SK-N-SH (cell line): ENCODE data around the gene CEP170. TPM values are rescaled to one million over a fixed set of nuclear protein-coding genes. Genes with fewer than 3 reads are reported as not detected.

Experiments used
- CTCF ChIA-PET: fragments of 300-600, 350-600 bp; formaldehyde crosslinking; extraction: SDS; loops from one replicate; lab custom pipeline; 2021; lab: Yijun Ruan, JAX
- POLR2A ChIA-PET: fragments of 350-600 bp; sonication (Branson Sonifier 250); formaldehyde crosslinking; extraction: SDS; loops from one replicate; lab custom pipeline; 2020; ENCODE audit warnings: antibody characterized with exemption, inconsistent platforms; lab: Yijun Ruan, JAX
- DNase-seq: peaks from one replicate; pipeline ENCODE4 v3.0.0; 2012
- H2AFZ ChIP-seq: fragments of 200-600 bp; sonication (generic); 2 replicates; pipeline ENCODE4 v1.8.1; 2016; ENCODE audit warnings: antibody characterized with exemption, mild to moderate bottlenecking, low read depth
- H3F3A ChIP-seq: fragments of 200-600 bp; sonication (generic); replicated peaks from 2 replicates; pipeline ENCODE3; 2016; ENCODE audit warnings: antibody characterized with exemption, mild to moderate bottlenecking; ENCODE audit not compliant: insufficient read depth
- H3K27ac ChIP-seq, 2 experiments: fragments of 200-500 bp in 1 of 2; fragments of 200-600 bp in 1 of 2; sonication (Bioruptor generic) in 1 of 2; sonication (generic), shearing (Covaris generic) in 1 of 2; 2 replicates each; pipeline versions ENCODE4 v1.5.1 to v1.6.1; 2014 to 2016; ENCODE audit warnings: low read depth in 2 of 2, inconsistent platforms in 1 of 2, low read length in 1 of 2, mild to moderate bottlenecking in 1 of 2, mixed read lengths in 1 of 2
- H3K27me3 ChIP-seq: fragments of 200-600 bp; sonication (generic), shearing (Covaris generic); 2 replicates; pipeline ENCODE4 v1.6.1; 2016; ENCODE audit warnings: mixed run types; ENCODE audit not compliant: insufficient read depth
- H3K36me3 ChIP-seq, 2 experiments: fragments of 200-500 bp in 1 of 2; fragments of 200-600 bp in 1 of 2; sonication (Bioruptor generic) in 1 of 2; sonication (generic) in 1 of 2; replicated peaks in 1 of 2; 2 replicates each; pipeline versions ENCODE3 to v1.5.1; 2014 to 2016; ENCODE audit warnings: low read length in 1 of 2, mild to moderate bottlenecking in 1 of 2; ENCODE audit not compliant: insufficient read depth in 2 of 2, control insufficient read depth in 1 of 2
- H3K4me1 ChIP-seq, 2 experiments: fragments of 200-500 bp in 1 of 2; fragments of 200-600 bp in 1 of 2; sonication (Bioruptor generic) in 1 of 2; sonication (generic), shearing (Covaris generic) in 1 of 2; 2 replicates each; pipeline versions ENCODE4 v1.5.1 to v1.6.1; 2014 to 2016; ENCODE audit warnings: low read depth in 1 of 2, low read length in 1 of 2, mixed run types in 1 of 2; ENCODE audit not compliant: insufficient read depth in 2 of 2, control insufficient read depth in 1 of 2
- H3K4me2 ChIP-seq: fragments of 200-600 bp; sonication (generic), shearing (Covaris generic); 2 replicates; pipeline ENCODE4 v1.6.1; 2017; ENCODE audit warnings: mixed run types
- H3K4me3 ChIP-seq, 2 experiments: fragments of 200-500 bp in 1 of 2; fragments of 200-600 bp in 1 of 2; sonication (Bioruptor generic) in 1 of 2; sonication (generic), shearing (Covaris generic) in 1 of 2; 2 replicates each; pipeline versions ENCODE4 v1.5.1 to v1.8.1; 2014 to 2016; ENCODE audit warnings: low read depth in 2 of 2, inconsistent platforms in 1 of 2, low read length in 1 of 2, mild to moderate bottlenecking in 1 of 2, mixed read lengths in 1 of 2, moderate library complexity in 1 of 2
- H3K79me2 ChIP-seq: fragments of 200-600 bp; sonication (generic); 2 replicates; pipeline ENCODE4 v1.8.1; 2017; ENCODE audit warnings: mild to moderate bottlenecking; ENCODE audit not compliant: insufficient read depth
- H3K9ac ChIP-seq: fragments of 200-600 bp; sonication (generic); 2 replicates; pipeline ENCODE4 v1.6.1; 2017; ENCODE audit warnings: mixed run types
- H3K9me2 ChIP-seq: fragments of 200-600 bp; sonication (generic); 2 replicates; pipeline ENCODE4 v1.6.1; 2017; ENCODE audit warnings: mixed run types
- H3K9me3 ChIP-seq: fragments of 200-600 bp; sonication (generic); 2 replicates; pipeline ENCODE4 v1.6.1; 2017; ENCODE audit warnings: mixed run types, mild to moderate bottlenecking, moderate library complexity
- H4K20me1 ChIP-seq: fragments of 200-600 bp; sonication (generic); 2 replicates; pipeline ENCODE4 v1.6.1; 2017; ENCODE audit warnings: mild to moderate bottlenecking, mixed run types; ENCODE audit not compliant: insufficient read depth
- CHD2 ChIP-seq: fragments of 150-350 bp; IDR thresholded peaks from 2 replicates; pipeline ENCODE4 v1.6.1; 2018; ENCODE audit warnings: low read length; ENCODE audit not compliant: partially characterized antibody
- ELF1 ChIP-seq: IDR thresholded peaks from 2 replicates; pipeline ENCODE4 v1.4.0; 2012
- EP300 ChIP-seq, 2 experiments: IDR thresholded peaks; 2 replicates each; pipeline versions ENCODE4 v1.4.0 to v1.6.1; 2012; ENCODE audit warnings: borderline replicate concordance in 1 of 2, low read depth in 1 of 2, low read length in 1 of 2
- EZH2phosphoT487 ChIP-seq: fragments of 200-600 bp; sonication (generic); IDR thresholded peaks from 2 replicates; pipeline ENCODE4 v1.6.1; 2017; ENCODE audit warnings: low read depth, mixed run types, mild to moderate bottlenecking, antibody characterized with exemption, moderate library complexity, borderline replicate concordance
- FOSL2 ChIP-seq: IDR thresholded peaks from 2 replicates; pipeline ENCODE4 v1.4.0; 2012; ENCODE audit warnings: low read depth, mild to moderate bottlenecking, moderate library complexity, borderline replicate concordance
- FOXJ3 ChIP-seq: sonication (generic); formaldehyde crosslinking; IDR thresholded peaks from 2 replicates; pipeline ENCODE4 v1.5.1; 2020; ENCODE audit warnings: mild to moderate bottlenecking, missing genetic modification reagents
- GABPA ChIP-seq: IDR thresholded peaks from 2 replicates; pipeline ENCODE4 v1.4.0; 2012; ENCODE audit warnings: low read depth, mild to moderate bottlenecking
- GATA2 ChIP-seq: sonication (generic); formaldehyde crosslinking; IDR thresholded peaks from 2 replicates; pipeline ENCODE4 v1.5.0; 2020; ENCODE audit warnings: mild to moderate bottlenecking, missing genetic modification reagents
- JUND ChIP-seq: IDR thresholded peaks from 2 replicates; pipeline ENCODE4 v1.4.0; 2012
- MEF2A ChIP-seq: IDR thresholded peaks from 2 replicates; pipeline ENCODE4 v1.4.0; 2012; ENCODE audit warnings: low read depth, borderline replicate concordance
- MXI1 ChIP-seq: IDR thresholded peaks from 2 replicates; pipeline ENCODE4 v1.6.1; 2012; ENCODE audit warnings: mild to moderate bottlenecking, low read depth, low read length, improper control_type of control experiment
- NFIC ChIP-seq: IDR thresholded peaks from 2 replicates; pipeline ENCODE4 v1.4.0; 2012; ENCODE audit warnings: borderline replicate concordance
- NRF1 ChIP-seq: IDR thresholded peaks from 2 replicates; pipeline ENCODE4 v1.6.1; 2012; ENCODE audit warnings: low read depth, mild to moderate bottlenecking, low read length
- POLR2AphosphoS5 ChIP-seq: IDR thresholded peaks from 2 replicates; pipeline ENCODE4 v1.6.1; 2012; ENCODE audit warnings: low read depth, low read length
- RCOR1 ChIP-seq: fragments of 150-350 bp; IDR thresholded peaks from 2 replicates; pipeline ENCODE4 v1.6.1; 2017; ENCODE audit warnings: antibody characterized with exemption, low read length
- RXRA ChIP-seq: IDR thresholded peaks from 2 replicates; pipeline ENCODE4 v1.4.0; 2012; ENCODE audit warnings: low read depth, mild to moderate bottlenecking, borderline replicate concordance
- SIN3A ChIP-seq: IDR thresholded peaks from 2 replicates; pipeline ENCODE4 v1.6.1; 2012; ENCODE audit warnings: low read depth, mild to moderate bottlenecking, low read length, moderate library complexity, borderline replicate concordance
- SMC3 ChIP-seq: IDR thresholded peaks from 2 replicates; pipeline ENCODE4 v1.6.1; 2012; ENCODE audit warnings: low read depth, low read length, improper control_type of control experiment
- TCF12 ChIP-seq: IDR thresholded peaks from 2 replicates; pipeline ENCODE4 v1.4.0; 2012
- TEAD4 ChIP-seq: IDR thresholded peaks from 2 replicates; pipeline ENCODE4 v1.4.0; 2012; ENCODE audit warnings: mild to moderate bottlenecking, borderline replicate concordance; ENCODE audit not compliant: insufficient read depth
- WGBS: methylation state at CpG from one replicate; pipeline ENCODE4 v1.1.6; 2017; ENCODE audit warnings: low lambda C conversion rate; 5-methylcytosine and 5-hydroxymethylcytosine counted together
- polyA plus RNA-seq, 3 experiments: library from polyadenylated mRNA; depleted of rRNA; stranded (reverse); fragments of >200 nt; gene quantifications; 2 replicates each; pipeline ENCODE4 v1.2.3, GENCODE V29; 2012
- TF ChIP-seq, protein P1 (sequence below): fragments of 150-350 bp; IDR thresholded peaks from 2 replicates; pipeline ENCODE4 v1.6.1; 2017; ENCODE audit warnings: antibody characterized with exemption, low read length, low read depth, borderline replicate concordance
- TF ChIP-seq, protein P2 (sequence below): fragments of 150-350 bp; IDR thresholded peaks from 2 replicates; pipeline ENCODE4 v1.6.1; 2016; ENCODE audit warnings: mild to moderate bottlenecking, low read depth, low read length
- TF ChIP-seq, protein P3 (sequence below): IDR thresholded peaks from 2 replicates; pipeline ENCODE4 v1.6.1; 2012; ENCODE audit warnings: mild to moderate bottlenecking, low read depth, low read length, moderate library complexity
- TF ChIP-seq, protein P4 (sequence below): fragments of 200-600 bp; sonication (generic); IDR thresholded peaks from 2 replicates; pipeline ENCODE4 v1.6.1; 2017; ENCODE audit warnings: antibody characterized with exemption, mild to moderate bottlenecking, moderate library complexity
- TF ChIP-seq, protein P5 (sequence below): IDR thresholded peaks from 2 replicates; pipeline ENCODE4 v1.4.0; 2012; ENCODE audit warnings: low read depth

CEP170 gene
- polyA plus RNA-seq, 1 of the 3 experiments (the other 2 are of a cell fraction), result 67.2 TPM

DNA sequence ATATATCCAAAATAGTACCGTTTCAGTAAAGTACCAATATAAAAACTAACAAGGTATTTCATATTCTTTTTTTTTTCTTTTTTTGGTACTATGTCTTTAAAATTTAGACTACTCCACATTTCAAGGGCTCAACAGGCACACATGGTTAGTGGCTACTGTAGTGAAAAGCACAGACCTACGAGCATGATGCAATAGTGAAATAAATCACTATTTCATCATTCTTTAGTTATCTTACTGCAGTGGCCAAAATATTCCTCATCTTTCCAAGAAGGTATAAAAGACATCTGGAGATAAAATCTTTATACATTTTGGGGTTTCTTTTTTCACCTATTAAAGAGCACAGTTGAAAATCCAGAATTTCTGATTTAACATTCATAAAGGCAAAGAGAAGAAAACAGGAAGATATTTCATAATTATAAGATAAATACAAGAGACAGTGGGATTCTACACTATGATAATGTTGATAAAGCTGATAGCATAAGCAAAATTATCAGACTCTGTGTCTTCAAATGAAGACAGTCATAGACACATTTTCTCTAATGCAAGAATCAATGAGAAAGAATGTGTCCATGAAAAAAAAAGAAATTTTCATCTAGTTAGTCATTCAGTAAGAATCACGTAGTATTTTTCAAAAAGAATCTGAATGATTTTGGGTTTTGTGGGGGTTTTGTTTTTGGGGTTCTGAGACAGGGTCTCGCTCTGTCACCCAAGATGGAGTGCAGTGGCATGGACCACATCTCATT lies 41.9 kb downstream of the CEP170 start:
- Histone ChIP-seq H3K4me1 (peaks cover 7 to 20% of the 10 kb centered on the region in 2 experiments), H3K27me3 (no peaks in the 10 kb centered on the region), H3K9me3 (no peaks in the 10 kb centered on the region), H3K79me2 (peaks cover 84% of the 10 kb centered on the region), H3F3A (peaks cover 57% of the 10 kb centered on the region), H3K36me3 (peaks cover 24 to 55% of the 10 kb centered on the region in 2 experiments), H3K27ac (peak overlapping the region; percentile 19 to 83; a peak in 3 of 4 replicates), H4K20me1 (peaks cover 29% of the 10 kb centered on the region), H3K4me3 (no peak overlapping the region), H3K9ac (peak overlapping the region; percentile 15; the same call in 1 of the 2 replicates), H3K4me2 (peak overlapping the region; percentile 51; the same call in 1 of the 2 replicates), H3K9me2 (no peaks in the 10 kb centered on the region), H2AFZ (no peak overlapping the region)
- CTCF ChIA-PET, result interaction anchor here (0.6 kb wide), 1 partner anchor 8 kb away, joined by 3 read pairs; no protein-coding TSS in a partner anchor
- POLR2A ChIA-PET, result no interaction called here
- WGBS, result 50% methylated on average over 4 of the region's 4 CpGs
- no peak for DNase-seq
- TF ChIP-seq EZH2phosphoT487, result no peak
- no peak for TF ChIP-seq MEF2A
- TF ChIP-seq RCOR1, result no peak
- TF ChIP-seq TEAD4, result peak; percentile 39; the same call in 1 of the 2 replicates
- TF ChIP-seq NFIC, result no peak
- no peak for TF ChIP-seq MXI1
- TF ChIP-seq POLR2AphosphoS5, result no peak
- TF ChIP-seq, protein P1, sequence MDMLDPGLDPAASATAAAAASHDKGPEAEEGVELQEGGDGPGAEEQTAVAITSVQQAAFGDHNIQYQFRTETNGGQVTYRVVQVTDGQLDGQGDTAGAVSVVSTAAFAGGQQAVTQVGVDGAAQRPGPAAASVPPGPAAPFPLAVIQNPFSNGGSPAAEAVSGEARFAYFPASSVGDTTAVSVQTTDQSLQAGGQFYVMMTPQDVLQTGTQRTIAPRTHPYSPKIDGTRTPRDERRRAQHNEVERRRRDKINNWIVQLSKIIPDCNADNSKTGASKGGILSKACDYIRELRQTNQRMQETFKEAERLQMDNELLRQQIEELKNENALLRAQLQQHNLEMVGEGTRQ, result no peak
- peak; percentile 41; the same call in 1 of the 2 replicates for TF ChIP-seq TCF12
- TF ChIP-seq, protein P2, sequence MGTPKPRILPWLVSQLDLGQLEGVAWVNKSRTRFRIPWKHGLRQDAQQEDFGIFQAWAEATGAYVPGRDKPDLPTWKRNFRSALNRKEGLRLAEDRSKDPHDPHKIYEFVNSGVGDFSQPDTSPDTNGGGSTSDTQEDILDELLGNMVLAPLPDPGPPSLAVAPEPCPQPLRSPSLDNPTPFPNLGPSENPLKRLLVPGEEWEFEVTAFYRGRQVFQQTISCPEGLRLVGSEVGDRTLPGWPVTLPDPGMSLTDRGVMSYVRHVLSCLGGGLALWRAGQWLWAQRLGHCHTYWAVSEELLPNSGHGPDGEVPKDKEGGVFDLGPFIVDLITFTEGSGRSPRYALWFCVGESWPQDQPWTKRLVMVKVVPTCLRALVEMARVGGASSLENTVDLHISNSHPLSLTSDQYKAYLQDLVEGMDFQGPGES, result no peak
- TF ChIP-seq JUND, result peak; percentile 33
- no peak for TF ChIP-seq GABPA
- TF ChIP-seq GATA2 (CRISPR knock-in tag), result no peak
- TF ChIP-seq, protein P3, sequence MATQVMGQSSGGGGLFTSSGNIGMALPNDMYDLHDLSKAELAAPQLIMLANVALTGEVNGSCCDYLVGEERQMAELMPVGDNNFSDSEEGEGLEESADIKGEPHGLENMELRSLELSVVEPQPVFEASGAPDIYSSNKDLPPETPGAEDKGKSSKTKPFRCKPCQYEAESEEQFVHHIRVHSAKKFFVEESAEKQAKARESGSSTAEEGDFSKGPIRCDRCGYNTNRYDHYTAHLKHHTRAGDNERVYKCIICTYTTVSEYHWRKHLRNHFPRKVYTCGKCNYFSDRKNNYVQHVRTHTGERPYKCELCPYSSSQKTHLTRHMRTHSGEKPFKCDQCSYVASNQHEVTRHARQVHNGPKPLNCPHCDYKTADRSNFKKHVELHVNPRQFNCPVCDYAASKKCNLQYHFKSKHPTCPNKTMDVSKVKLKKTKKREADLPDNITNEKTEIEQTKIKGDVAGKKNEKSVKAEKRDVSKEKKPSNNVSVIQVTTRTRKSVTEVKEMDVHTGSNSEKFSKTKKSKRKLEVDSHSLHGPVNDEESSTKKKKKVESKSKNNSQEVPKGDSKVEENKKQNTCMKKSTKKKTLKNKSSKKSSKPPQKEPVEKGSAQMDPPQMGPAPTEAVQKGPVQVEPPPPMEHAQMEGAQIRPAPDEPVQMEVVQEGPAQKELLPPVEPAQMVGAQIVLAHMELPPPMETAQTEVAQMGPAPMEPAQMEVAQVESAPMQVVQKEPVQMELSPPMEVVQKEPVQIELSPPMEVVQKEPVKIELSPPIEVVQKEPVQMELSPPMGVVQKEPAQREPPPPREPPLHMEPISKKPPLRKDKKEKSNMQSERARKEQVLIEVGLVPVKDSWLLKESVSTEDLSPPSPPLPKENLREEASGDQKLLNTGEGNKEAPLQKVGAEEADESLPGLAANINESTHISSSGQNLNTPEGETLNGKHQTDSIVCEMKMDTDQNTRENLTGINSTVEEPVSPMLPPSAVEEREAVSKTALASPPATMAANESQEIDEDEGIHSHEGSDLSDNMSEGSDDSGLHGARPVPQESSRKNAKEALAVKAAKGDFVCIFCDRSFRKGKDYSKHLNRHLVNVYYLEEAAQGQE, result no peak
- TF ChIP-seq SMC3, result no peak
- TF ChIP-seq SIN3A, result no peak
- no peak for TF ChIP-seq NRF1
- no peak for TF ChIP-seq ELF1
- TF ChIP-seq FOSL2, result peak; percentile 39; the same call in 1 of the 2 replicates
- no peak for TF ChIP-seq FOXJ3 (CRISPR knock-in tag)
- no peak for TF ChIP-seq EP300 (IDR thresholded peaks at IDR 0.05; ENCODE audit: borderline replicate concordance in 1 of 2, low read depth in 1 of 2, low read length in 1 of 2)
- no peak for TF ChIP-seq RXRA
- TF ChIP-seq, protein P4, sequence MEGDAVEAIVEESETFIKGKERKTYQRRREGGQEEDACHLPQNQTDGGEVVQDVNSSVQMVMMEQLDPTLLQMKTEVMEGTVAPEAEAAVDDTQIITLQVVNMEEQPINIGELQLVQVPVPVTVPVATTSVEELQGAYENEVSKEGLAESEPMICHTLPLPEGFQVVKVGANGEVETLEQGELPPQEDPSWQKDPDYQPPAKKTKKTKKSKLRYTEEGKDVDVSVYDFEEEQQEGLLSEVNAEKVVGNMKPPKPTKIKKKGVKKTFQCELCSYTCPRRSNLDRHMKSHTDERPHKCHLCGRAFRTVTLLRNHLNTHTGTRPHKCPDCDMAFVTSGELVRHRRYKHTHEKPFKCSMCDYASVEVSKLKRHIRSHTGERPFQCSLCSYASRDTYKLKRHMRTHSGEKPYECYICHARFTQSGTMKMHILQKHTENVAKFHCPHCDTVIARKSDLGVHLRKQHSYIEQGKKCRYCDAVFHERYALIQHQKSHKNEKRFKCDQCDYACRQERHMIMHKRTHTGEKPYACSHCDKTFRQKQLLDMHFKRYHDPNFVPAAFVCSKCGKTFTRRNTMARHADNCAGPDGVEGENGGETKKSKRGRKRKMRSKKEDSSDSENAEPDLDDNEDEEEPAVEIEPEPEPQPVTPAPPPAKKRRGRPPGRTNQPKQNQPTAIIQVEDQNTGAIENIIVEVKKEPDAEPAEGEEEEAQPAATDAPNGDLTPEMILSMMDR, result no peak
- TF ChIP-seq, protein P5, sequence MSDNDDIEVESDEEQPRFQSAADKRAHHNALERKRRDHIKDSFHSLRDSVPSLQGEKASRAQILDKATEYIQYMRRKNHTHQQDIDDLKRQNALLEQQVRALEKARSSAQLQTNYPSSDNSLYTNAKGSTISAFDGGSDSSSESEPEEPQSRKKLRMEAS, result 0 out of 2 replicates have a peak, but pooled peaks have one; percentile 41
- no peak for TF ChIP-seq CHD2
